Middle frontal gyrus (tissue), 1 donor: ENCODE data around the gene ERMAP.
A peak's percentile ranks its signal among the peaks of the same experiment; 100 is the strongest.
"Not testable (repeated sequence)": the region's sequence is repeated elsewhere in the genome, so short reads cannot be mapped to it uniquely, and the experiment has no call there.

Source experiments
- DNase-seq: peaks from one replicate; pipeline ENCODE4 v3.0.0-alpha.2; 2015; ENCODE audit warnings: low spot score; ENCODE audit errors: extremely low spot score

ERMAP gene

GRCh38 chr1:42841440-42842147, 24.7 kb downstream of the ERMAP start:
- no peak for DNase-seq

- DNase-seq, result no peak
Measured at GRCh38 chr1:42844592-42845140, 27.7 kb downstream of the ERMAP start.

- DNase-seq, result no peak
Measured at GRCh38 chr1:42845193-42845592, 28.3 kb downstream of the ERMAP start.

GRCh38 chr1:42845866-42846256, 28.9 kb downstream of the ERMAP start:
- DNase-seq, result no peak

- DNase-seq, result peak; percentile 95
Measured at GRCh38 chr1:42846257-42847110, 29.6 kb downstream of the ERMAP start, which contains the start of gene ZNF691. Gene ZNF691 (plus strand): TSS chr1:42846613. CDS start chr1:42849659, 3,046 bp downstream.

- no peak for DNase-seq
Measured at GRCh38 chr1:42847111-42847595, 30.2 kb downstream of the ERMAP start.

GRCh38 chr1:42847721-42848460, 31.0 kb downstream of the ERMAP start:
- no peak for DNase-seq

- DNase-seq, result no peak
Measured at GRCh38 chr1:42848823-42849537, 32.1 kb downstream of the ERMAP start.

- no peak for DNase-seq
Measured at GRCh38 chr1:42849944-42850343, 33.0 kb downstream of the ERMAP start.

GRCh38 chr1:42851420-42851819, 34.5 kb downstream of the ERMAP start:
- no peak for DNase-seq

GRCh38 chr1:42851960-42852607, 35.2 kb downstream of the ERMAP start:
- DNase-seq, result no peak

- no peak for DNase-seq
Measured at GRCh38 chr1:42852608-42852980, 35.7 kb downstream of the ERMAP start.

- DNase-seq, result no peak
Measured at GRCh38 chr1:42853116-42853884, 36.4 kb downstream of the ERMAP start.

- not testable (repeated sequence) for DNase-seq
Measured at GRCh38 chr1:42856554-42856953, 39.6 kb downstream of the ERMAP start.

GRCh38 chr1:42859366-42859765, 42.4 kb downstream of the ERMAP start:
- not testable (repeated sequence) for DNase-seq

GRCh38 chr1:42860339-42861013, 43.6 kb downstream of the ERMAP start:
- DNase-seq, result no peak

- no peak for DNase-seq
Measured at GRCh38 chr1:42861014-42861399, 44.1 kb downstream of the ERMAP start.

GRCh38 chr1:42866549-42866948, 49.6 kb downstream of the ERMAP start:
- no peak for DNase-seq

GRCh38 chr1:42868466-42868865, 51.5 kb downstream of the ERMAP start:
- not testable (repeated sequence) for DNase-seq
